ENCODE results near the gene GPR179. TPM values are rescaled to one million over a fixed set of nuclear protein-coding genes. Genes with fewer than 3 reads are reported as not detected.

Gene GPR179
- total RNA-seq, 4 donors from 2014 or later: 0.25 TPM; not detected in 3

GRCh38 chr17:38353668-38354067 is 9.9 kb upstream of the GPR179 start:
- TF ChIP-seq POLR2A (IDR thresholded peaks at IDR 0.05): no peak
- TF ChIP-seq, protein P1, sequence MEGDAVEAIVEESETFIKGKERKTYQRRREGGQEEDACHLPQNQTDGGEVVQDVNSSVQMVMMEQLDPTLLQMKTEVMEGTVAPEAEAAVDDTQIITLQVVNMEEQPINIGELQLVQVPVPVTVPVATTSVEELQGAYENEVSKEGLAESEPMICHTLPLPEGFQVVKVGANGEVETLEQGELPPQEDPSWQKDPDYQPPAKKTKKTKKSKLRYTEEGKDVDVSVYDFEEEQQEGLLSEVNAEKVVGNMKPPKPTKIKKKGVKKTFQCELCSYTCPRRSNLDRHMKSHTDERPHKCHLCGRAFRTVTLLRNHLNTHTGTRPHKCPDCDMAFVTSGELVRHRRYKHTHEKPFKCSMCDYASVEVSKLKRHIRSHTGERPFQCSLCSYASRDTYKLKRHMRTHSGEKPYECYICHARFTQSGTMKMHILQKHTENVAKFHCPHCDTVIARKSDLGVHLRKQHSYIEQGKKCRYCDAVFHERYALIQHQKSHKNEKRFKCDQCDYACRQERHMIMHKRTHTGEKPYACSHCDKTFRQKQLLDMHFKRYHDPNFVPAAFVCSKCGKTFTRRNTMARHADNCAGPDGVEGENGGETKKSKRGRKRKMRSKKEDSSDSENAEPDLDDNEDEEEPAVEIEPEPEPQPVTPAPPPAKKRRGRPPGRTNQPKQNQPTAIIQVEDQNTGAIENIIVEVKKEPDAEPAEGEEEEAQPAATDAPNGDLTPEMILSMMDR (IDR thresholded peaks at IDR 0.05): no peak
- no peak for DNase-seq (ENCODE audit: low spot score in 2 of 2)

DNA sequence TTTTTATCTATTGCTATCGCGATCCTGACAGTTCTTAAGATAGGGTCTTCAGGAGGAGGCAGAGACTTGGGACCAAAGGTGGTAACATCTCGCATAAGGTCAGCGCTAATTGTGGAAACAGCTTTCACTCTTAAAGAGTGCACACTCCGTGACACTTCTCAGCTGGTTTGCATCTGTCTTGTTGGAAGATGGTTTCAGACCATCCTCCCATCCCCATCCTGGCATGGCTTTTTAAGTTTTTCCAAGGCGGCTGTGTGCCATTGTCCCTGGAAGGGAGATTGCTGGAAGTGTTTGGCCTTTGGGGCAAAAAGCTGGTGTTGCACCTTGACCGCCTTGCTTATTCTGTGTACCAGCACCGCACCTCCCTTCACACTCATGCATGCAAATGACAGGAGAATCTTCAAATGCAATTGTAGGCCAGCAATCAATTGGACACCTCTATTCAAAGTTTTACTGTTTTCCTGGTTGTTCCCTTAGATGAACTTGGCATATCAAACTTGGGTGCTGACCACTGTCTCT is 9.4 kb upstream of the GPR179 start:
- WGBS, 2 donors: 7 to 16% methylated on average over 8 of the region's 8 CpGs
- intact Hi-C loops (cut with DNase I; ENCODE audit: low total_unique reads): no loop called here
- TF ChIP-seq POLR2A (IDR thresholded peaks at IDR 0.05): no peak
- TF ChIP-seq, protein P1 (IDR thresholded peaks at IDR 0.05): no peak

More at GRCh38 chr17:38353668-38354067, 9.9 kb upstream of the GPR179 start:
- no peak overlapping the region for H3K4me3 ChIP-seq (ENCODE audit: low read depth, poor library complexity, severe bottlenecking)
- intact Hi-C loops (cut with DNase I; ENCODE audit: low total_unique reads): no loop called here
- 81 to 83% methylated on average over 13 of the region's 13 CpGs for WGBS, 2 donors

GRCh38 chr17:38352245-38353085 is 8.7 kb upstream of the GPR179 start:
- intact Hi-C loops (cut with DNase I; ENCODE audit: low total_unique reads): no loop called here
- H3K4me3 ChIP-seq (ENCODE audit: low read depth, poor library complexity, severe bottlenecking): peak overlapping the region; percentile 78
- TF ChIP-seq, protein P1 (IDR thresholded peaks at IDR 0.05): no peak
- no peak for TF ChIP-seq POLR2A (IDR thresholded peaks at IDR 0.05)
- DNase-seq (ENCODE audit: low spot score in 2 of 2): no peak
- WGBS, 2 donors: 0 to 2% methylated on average over 15 to 30 of the region's 72 CpGs

More for the DNA sequence above, 9.4 kb upstream of the GPR179 start:
- DNase-seq (ENCODE audit: low spot score in 2 of 2): no peak
- H3K4me3 ChIP-seq (ENCODE audit: low read depth, poor library complexity, severe bottlenecking): peak overlapping the region; percentile 78

GRCh38 chr17:38351412-38352222 is 7.9 kb upstream of the GPR179 start, which contains the start of gene SOCS7:
SOCS7 (plus strand) TSS chr17:38351844; CDS start chr17:38352053, 209 bp downstream.
- H3K4me3 ChIP-seq (ENCODE audit: low read depth, poor library complexity, severe bottlenecking): peak within 1 kb of the TSS; percentile 78
- 3 to 4% methylated on average over 33 to 43 of the region's 84 CpGs for WGBS, 2 donors
- TF ChIP-seq, protein P1 (IDR thresholded peaks at IDR 0.05): no peak
- no peak for TF ChIP-seq POLR2A (IDR thresholded peaks at IDR 0.05)
- intact Hi-C loops (cut with DNase I; ENCODE audit: low total_unique reads): loop anchor here (2.0 kb wide), 1 partner anchor 61 kb away; no protein-coding TSS in a partner anchor
- peak; percentile 78 to 98 for DNase-seq (ENCODE audit: low spot score in 2 of 2)

- no peak for TF ChIP-seq POLR2A (IDR thresholded peaks at IDR 0.05)
- TF ChIP-seq, protein P1 (IDR thresholded peaks at IDR 0.05): no peak
- no peak overlapping the region for H3K4me3 ChIP-seq (ENCODE audit: low read depth, poor library complexity, severe bottlenecking)
- WGBS, 2 donors: 95 to 96% methylated on average over 2 of the region's 2 CpGs
- intact Hi-C loops (cut with DNase I; ENCODE audit: low total_unique reads): loop anchor here (2.0 kb wide), 1 partner anchor 63 kb away; no protein-coding TSS in a partner anchor
- DNase-seq (ENCODE audit: low spot score in 2 of 2): no peak
Observed at GRCh38 chr17:38350035-38350434, 6.3 kb upstream of the GPR179 start.
